Liver (tissue), 9 donors: Measurements from ENCODE around the gene CNTLN. TPM values are rescaled to one million over a fixed set of nuclear protein-coding genes. Genes with fewer than 3 reads are reported as not detected.

ENCODE experiments used
- DNase-seq: peaks from one replicate; pipeline ENCODE4 v3.0.0-alpha.2; 2017; ENCODE audit warnings: low spot score
- H3K27ac ChIP-seq, 2 donors: one replicate each; pipeline ENCODE4 v1.7.0; 2013; ENCODE audit warnings: inconsistent platforms in 2 of 2, low read length in 2 of 2, control low read depth in 1 of 2, low read depth in 1 of 2, mild to moderate bottlenecking in 1 of 2
- H3K27me3 ChIP-seq, 4 donors: one replicate each; pipeline versions ENCODE4 v1.6.1 to v1.7.0; 2013; ENCODE audit warnings: low read length in 3 of 4, inconsistent platforms in 1 of 4, mild to moderate bottlenecking in 1 of 4, moderate library complexity in 1 of 4; ENCODE audit not compliant: control insufficient read depth in 4 of 4, insufficient read depth in 4 of 4
- H3K36me3 ChIP-seq, 4 donors: one replicate each; pipeline versions ENCODE4 v1.6.1 to v1.7.0; 2013; ENCODE audit warnings: low read length in 3 of 4, mild to moderate bottlenecking in 3 of 4, low read depth in 1 of 4, moderate library complexity in 1 of 4; ENCODE audit not compliant: control insufficient read depth in 4 of 4, insufficient read depth in 3 of 4
- H3K4me1 ChIP-seq, 4 donors: one replicate each; pipeline versions ENCODE4 v1.6.1 to v1.7.0; 2013; ENCODE audit warnings: low read length in 3 of 4, mild to moderate bottlenecking in 3 of 4, moderate library complexity in 1 of 4; ENCODE audit not compliant: control insufficient read depth in 4 of 4, insufficient read depth in 4 of 4
- H3K4me3 ChIP-seq, 3 donors: one replicate each; pipeline versions ENCODE4 v1.6.1 to v1.7.0; 2013; ENCODE audit warnings: low read length in 3 of 3, control low read depth in 1 of 3, low read depth in 1 of 3, mild to moderate bottlenecking in 1 of 3
- H3K9ac ChIP-seq, 2 donors: one replicate each; pipeline ENCODE4 v1.7.0; 2013; ENCODE audit warnings: low read length in 2 of 2, mild to moderate bottlenecking in 2 of 2, moderate library complexity in 2 of 2, control low read depth in 1 of 2, low read depth in 1 of 2
- H3K9me3 ChIP-seq, 4 donors: one replicate each; pipeline versions ENCODE4 v1.6.1 to v1.7.0; 2013; ENCODE audit warnings: low read length in 3 of 4; ENCODE audit not compliant: control insufficient read depth in 4 of 4
- EGR1 ChIP-seq, 2 donors: IDR thresholded peaks; 2 replicates each; pipeline ENCODE4 v1.6.1; 2016 to 2018; ENCODE audit warnings: antibody characterized with exemption in 2 of 2, low read depth in 2 of 2
- FOXA1 ChIP-seq: IDR thresholded peaks from 2 replicates; pipeline ENCODE4 v1.6.1; 2016; ENCODE audit warnings: antibody characterized with exemption
- GABPA ChIP-seq, 2 donors: IDR thresholded peaks in 1 of 2; conservative IDR thresholded peaks in 1 of 2; 2 replicates each; pipeline ENCODE4 v1.6.1; 2016; ENCODE audit warnings: antibody characterized with exemption in 2 of 2, mild to moderate bottlenecking in 1 of 2, moderate library complexity in 1 of 2
- HNF4G ChIP-seq: IDR thresholded peaks from 2 replicates; pipeline ENCODE4 v1.6.1; 2016; ENCODE audit warnings: antibody characterized with exemption
- NR2F2 ChIP-seq: IDR thresholded peaks from 2 replicates; pipeline ENCODE4 v1.6.1; 2016; ENCODE audit warnings: antibody characterized with exemption
- RAD21 ChIP-seq, 2 donors: IDR thresholded peaks; 2 replicates each; pipeline ENCODE4 v1.6.1; 2016; ENCODE audit warnings: antibody characterized with exemption in 2 of 2, mild to moderate bottlenecking in 2 of 2
- REST ChIP-seq: IDR thresholded peaks from 2 replicates; pipeline ENCODE4 v1.6.1; 2016; ENCODE audit warnings: antibody characterized with exemption, mild to moderate bottlenecking
- RXRA ChIP-seq, 2 donors: IDR thresholded peaks; 2 replicates each; pipeline ENCODE4 v1.6.1; 2017 to 2018; ENCODE audit warnings: antibody characterized with exemption in 2 of 2, mild to moderate bottlenecking in 1 of 2
- SP1 ChIP-seq: IDR thresholded peaks from 2 replicates; pipeline ENCODE4 v1.6.1; 2018; ENCODE audit warnings: antibody characterized with exemption, mild to moderate bottlenecking
- TAF1 ChIP-seq: conservative IDR thresholded peaks from 2 replicates; pipeline ENCODE4 v1.6.1; 2016; ENCODE audit warnings: antibody characterized with exemption, mild to moderate bottlenecking
- YY1 ChIP-seq: IDR thresholded peaks from 2 replicates; pipeline ENCODE4 v1.6.1; 2016; ENCODE audit warnings: antibody characterized with exemption, mild to moderate bottlenecking
- WGBS: extraction: QIAGEN DNeasy Blood & Tissue Kit; methylation state at CpG from one replicate; pipeline ENCODE4 v1.1.7; 2013; 5-methylcytosine and 5-hydroxymethylcytosine counted together
- polyA plus RNA-seq, 2 donors: library from polyadenylated mRNA; stranded (reverse) in 1 of 2; unstranded in 1 of 2; fragments of 200-250 nt in 1 of 2; fragments of >200 nt in 1 of 2; fragmentation: Nextera tagmentation in 1 of 2; extraction: Ambion mirVana in 1 of 2; gene quantifications; one replicate each; pipeline versions ENCODE4 v1.2.1 to v1.2.3, GENCODE V29; 2013 to 2015
- total RNA-seq, 2 donors: library from RNA; depleted of rRNA; stranded (reverse); fragments of >200 nt; gene quantifications; one replicate each; pipeline ENCODE4 v1.2.3, GENCODE V29; 2014
- TF ChIP-seq, protein P1 (sequence below): IDR thresholded peaks from 2 replicates; pipeline ENCODE4 v1.6.1; 2016; ENCODE audit warnings: antibody characterized with exemption
- TF ChIP-seq, protein P2 (sequence below): fragments of 150-350 bp; IDR thresholded peaks from 2 replicates; pipeline ENCODE4 v1.5.1; 2017; ENCODE audit warnings: improper control_type of control experiment, low read depth, low read length; ENCODE audit not compliant: missing input control
- donor health status: healthy.
- donor health status: healthy.
- donor health status: healthy.
- donor health status: healthy.
- donor health status: healthy.

CNTLN gene
- total and polyA plus RNA-seq, 4 donors: 2.8 to 31.4 (median 11.0) TPM

DNA sequence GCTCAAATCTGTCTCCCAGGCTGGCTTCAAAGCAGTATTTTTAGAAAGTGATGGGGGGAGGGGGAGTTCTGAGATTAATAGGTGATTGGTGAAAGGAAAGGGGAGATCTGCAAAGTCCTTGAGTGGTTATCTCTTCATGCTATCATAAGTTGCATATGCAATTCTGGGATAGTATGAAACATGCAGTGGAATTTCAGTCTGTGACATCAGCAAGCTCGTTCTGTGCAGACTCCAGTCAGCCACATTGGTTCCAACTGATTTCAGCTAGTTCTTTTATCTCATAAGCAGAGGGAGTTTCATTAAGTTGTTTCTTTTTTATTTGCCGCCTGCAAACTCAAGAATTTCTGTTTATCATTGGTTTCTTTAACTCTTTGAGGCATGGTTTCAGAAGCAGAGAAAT is 263.5 kb downstream of the CNTLN start:
- Histone ChIP-seq H3K27ac (no peak overlapping the region), H3K4me1 (peaks cover 2 to 10% (median 4%) of the 10 kb centered on the region in 4 donors), H3K9ac (no peak overlapping the region), H3K36me3 (peaks cover 0 to 3% (median 2%) of the 10 kb centered on the region in 4 donors), H3K27me3 (no peaks in the 10 kb centered on the region), H3K9me3 (no peaks in the 10 kb centered on the region), H3K4me3 (no peak overlapping the region)
- DNase-seq: no peak
- 83% methylated on average over 2 of the region's 2 CpGs for WGBS
- no peak for TF ChIP-seq FOXA1
- TF ChIP-seq, protein P1, sequence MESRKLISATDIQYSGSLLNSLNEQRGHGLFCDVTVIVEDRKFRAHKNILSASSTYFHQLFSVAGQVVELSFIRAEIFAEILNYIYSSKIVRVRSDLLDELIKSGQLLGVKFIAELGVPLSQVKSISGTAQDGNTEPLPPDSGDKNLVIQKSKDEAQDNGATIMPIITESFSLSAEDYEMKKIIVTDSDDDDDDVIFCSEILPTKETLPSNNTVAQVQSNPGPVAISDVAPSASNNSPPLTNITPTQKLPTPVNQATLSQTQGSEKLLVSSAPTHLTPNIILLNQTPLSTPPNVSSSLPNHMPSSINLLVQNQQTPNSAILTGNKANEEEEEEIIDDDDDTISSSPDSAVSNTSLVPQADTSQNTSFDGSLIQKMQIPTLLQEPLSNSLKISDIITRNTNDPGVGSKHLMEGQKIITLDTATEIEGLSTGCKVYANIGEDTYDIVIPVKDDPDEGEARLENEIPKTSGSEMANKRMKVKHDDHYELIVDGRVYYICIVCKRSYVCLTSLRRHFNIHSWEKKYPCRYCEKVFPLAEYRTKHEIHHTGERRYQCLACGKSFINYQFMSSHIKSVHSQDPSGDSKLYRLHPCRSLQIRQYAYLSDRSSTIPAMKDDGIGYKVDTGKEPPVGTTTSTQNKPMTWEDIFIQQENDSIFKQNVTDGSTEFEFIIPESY: no peak
- TF ChIP-seq NR2F2: no peak
- no peak for TF ChIP-seq TAF1
- TF ChIP-seq YY1: no peak
- TF ChIP-seq SP1: no peak
- TF ChIP-seq, protein P2, sequence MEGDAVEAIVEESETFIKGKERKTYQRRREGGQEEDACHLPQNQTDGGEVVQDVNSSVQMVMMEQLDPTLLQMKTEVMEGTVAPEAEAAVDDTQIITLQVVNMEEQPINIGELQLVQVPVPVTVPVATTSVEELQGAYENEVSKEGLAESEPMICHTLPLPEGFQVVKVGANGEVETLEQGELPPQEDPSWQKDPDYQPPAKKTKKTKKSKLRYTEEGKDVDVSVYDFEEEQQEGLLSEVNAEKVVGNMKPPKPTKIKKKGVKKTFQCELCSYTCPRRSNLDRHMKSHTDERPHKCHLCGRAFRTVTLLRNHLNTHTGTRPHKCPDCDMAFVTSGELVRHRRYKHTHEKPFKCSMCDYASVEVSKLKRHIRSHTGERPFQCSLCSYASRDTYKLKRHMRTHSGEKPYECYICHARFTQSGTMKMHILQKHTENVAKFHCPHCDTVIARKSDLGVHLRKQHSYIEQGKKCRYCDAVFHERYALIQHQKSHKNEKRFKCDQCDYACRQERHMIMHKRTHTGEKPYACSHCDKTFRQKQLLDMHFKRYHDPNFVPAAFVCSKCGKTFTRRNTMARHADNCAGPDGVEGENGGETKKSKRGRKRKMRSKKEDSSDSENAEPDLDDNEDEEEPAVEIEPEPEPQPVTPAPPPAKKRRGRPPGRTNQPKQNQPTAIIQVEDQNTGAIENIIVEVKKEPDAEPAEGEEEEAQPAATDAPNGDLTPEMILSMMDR: no peak
- no peak for TF ChIP-seq HNF4G
- no peak for TF ChIP-seq RXRA (IDR thresholded peaks at IDR 0.05)
- TF ChIP-seq RAD21 (IDR thresholded peaks at IDR 0.05): no peak

DNA sequence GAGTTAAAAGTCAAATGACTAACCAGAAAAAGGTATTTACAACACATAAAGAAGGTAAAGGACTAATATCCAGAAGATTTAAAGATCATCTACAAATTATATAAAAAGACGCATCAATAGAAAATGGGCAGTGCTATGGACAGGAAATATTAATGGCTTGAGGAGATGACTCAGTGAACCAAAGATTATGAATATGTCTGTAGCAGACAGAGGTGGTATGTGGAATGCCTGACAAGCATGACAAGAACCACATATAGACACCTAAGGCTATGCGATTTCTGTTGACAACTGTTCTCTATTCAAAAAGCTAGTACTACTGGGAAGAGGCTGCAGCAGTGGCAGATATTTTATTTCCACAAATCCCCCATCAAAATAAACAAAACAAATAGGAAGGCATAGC is 267.0 kb downstream of the CNTLN start:
- Histone ChIP-seq H3K4me1 (no peaks in the 10 kb centered on the region), H3K27ac (no peak overlapping the region), H3K36me3 (peaks cover 0 to 3% (median 1%) of the 10 kb centered on the region in 4 donors), H3K4me3 (no peak overlapping the region), H3K9me3 (no peaks in the 10 kb centered on the region), H3K9ac (no peak overlapping the region), H3K27me3 (no peaks in the 10 kb centered on the region)
- no peak for TF ChIP-seq EGR1 (IDR thresholded peaks at IDR 0.05; ENCODE audit: low read depth in 2 of 2)
- no peak for TF ChIP-seq GABPA (IDR thresholded peaks at IDR 0.05 in 1 of 2, conservative IDR thresholded peaks at IDR 0.05 in 1 of 2)
- TF ChIP-seq REST: no peak
- no peak for TF ChIP-seq SP1
- 97% methylated on average over 2 of the region's 2 CpGs for WGBS
- no peak for DNase-seq
